Adrenal gland (tissue), 5 donors: ENCODE results near the gene ZNF217.

Experiments used
- CTCF ChIP-seq, 6 experiments: fragments of 450-650 bp in 4 of 6; fragments of 200-600 bp in 2 of 6; sonication (generic) in 1 of 6; IDR thresholded peaks; 1 replicate in 5 of 6; 2 replicates in 1 of 6; pipeline versions ENCODE4 v1.5.1 to v1.8.0; 2016 to 2021; ENCODE audit warnings: antibody characterized with exemption in 6 of 6, mild to moderate bottlenecking in 2 of 6, moderate library complexity in 1 of 6
- POLR2A ChIP-seq, 2 donors: fragments of 450-650 bp; IDR thresholded peaks; one replicate each; pipeline ENCODE4 v1.6.1; 2017; ENCODE audit warnings: antibody characterized with exemption in 2 of 2, mild to moderate bottlenecking in 2 of 2, moderate library complexity in 1 of 2
- donor health status: DM: no; HTN: no; CAD: no.

- no peak for TF ChIP-seq CTCF (IDR thresholded peaks at IDR 0.05)
- TF ChIP-seq POLR2A (IDR thresholded peaks at IDR 0.05): no peak
Measured at GRCh38 chr20:53574819-53575218, 18.8 kb downstream of the ZNF217 start.
